Activated CD4-positive, alpha-beta T cell treated with anti-CD3 and anti-CD28 coated beads, Interleukin-2, Interleukin-6, amounts not matched to agents 100 ng/mL and 50 ng/mL, durations not matched to agents 16 hours and 8 hours (primary cell): ENCODE measurements around the gene LHFPL2.

Source experiments
- DNase-seq: peaks from one replicate; pipeline ENCODE4 v3.0.0-alpha.2; 2020

Gene LHFPL2

DNA sequence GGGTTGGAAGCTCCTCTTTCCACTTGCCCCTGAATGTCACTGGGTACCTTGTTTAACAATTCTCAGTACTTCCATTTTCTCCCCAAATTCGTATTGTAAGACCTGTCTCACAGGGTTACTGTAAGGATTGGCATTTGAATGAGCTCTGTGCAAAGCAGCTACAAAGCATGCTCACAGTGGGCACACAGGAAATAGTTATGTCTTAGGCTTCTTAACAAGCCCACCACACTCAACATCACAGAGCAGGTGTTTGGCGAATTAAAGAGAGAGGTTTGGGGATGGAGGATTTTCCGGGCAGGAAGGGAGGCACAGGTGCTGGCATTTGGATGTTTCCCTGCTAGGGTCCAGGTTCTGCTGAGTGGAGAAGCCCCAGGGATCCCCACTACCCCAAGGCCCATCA lies 17.0 kb upstream of the LHFPL2 start:
- DNase-seq = no peak

DNA sequence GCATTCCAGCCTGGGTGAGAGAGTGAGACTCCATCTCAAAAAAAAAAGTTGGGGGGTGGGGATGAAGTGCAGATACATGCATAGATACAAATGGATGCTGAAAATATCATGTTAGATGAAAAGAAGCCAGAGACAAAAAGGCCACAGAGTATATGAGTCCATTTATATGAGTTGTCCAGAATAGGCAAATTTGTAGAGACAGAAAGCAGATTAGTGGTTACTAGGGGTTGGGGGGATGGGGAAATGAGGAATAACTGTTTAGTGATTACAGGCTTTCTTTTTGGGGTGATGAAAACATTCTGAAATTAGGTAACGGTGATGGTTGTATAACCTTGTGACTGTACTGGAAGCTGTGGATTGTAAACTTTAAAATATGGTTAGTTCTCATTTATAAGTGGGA lies 13.8 kb upstream of the LHFPL2 start:
- no peak for DNase-seq

DNA sequence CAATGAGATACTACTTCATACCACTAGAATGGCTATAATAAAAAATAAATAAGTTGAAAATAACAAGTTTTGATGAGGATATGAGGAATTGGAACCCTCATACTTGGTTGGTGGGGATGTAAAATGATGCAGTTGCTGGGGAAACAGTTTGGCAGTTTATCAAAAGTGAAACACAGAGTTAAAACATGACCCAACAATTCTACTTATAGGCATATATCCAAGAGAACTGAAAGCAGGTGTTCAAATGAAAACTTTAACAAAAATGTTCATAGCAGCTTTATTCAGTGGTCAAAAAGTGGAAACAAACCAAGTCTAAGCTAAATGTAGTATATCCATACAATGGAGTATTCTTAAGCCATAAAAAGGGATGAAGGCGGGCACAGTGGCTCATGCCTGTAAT lies 13.1 kb upstream of the LHFPL2 start:
- DNase-seq = no peak

DNA sequence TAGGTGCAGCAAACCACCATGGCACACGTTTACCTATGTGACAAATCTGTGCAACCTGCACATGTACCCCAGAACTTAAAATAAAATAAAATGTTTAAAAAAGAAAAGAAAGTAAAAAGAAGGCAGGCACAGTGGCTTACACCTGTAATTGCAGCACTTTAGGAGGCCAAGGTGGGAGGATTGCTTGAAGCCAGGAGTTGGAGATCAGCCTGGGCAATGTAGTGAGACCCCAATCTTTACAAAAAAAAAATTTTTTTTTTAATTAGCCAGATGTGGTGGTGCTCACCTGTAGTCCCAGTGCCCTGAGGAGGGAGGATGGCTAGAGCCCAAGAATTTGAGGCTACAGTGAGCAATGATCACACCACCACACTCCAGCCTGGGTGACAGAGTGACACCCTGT lies 12.5 kb upstream of the LHFPL2 start:
- no peak for DNase-seq

DNA sequence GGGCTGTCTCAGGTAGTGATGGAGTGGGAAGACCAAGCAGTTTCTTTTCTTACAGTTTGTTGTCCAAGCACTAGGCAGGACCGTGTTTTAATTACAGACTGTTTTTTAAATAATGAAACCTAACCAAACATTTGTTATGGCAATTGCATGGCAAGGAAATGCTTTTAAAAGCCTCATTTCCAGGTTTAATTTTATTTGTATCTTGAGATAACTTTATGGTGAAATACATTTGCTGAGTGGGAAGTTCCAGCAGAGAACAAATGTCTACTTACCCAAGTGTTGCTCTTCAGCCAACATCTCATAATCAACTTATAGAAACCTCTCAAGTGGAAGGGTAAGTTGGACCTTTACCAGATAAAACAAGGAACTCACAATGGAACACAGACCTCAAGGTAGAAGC lies 11.8 kb upstream of the LHFPL2 start:
- DNase-seq = no peak

DNA sequence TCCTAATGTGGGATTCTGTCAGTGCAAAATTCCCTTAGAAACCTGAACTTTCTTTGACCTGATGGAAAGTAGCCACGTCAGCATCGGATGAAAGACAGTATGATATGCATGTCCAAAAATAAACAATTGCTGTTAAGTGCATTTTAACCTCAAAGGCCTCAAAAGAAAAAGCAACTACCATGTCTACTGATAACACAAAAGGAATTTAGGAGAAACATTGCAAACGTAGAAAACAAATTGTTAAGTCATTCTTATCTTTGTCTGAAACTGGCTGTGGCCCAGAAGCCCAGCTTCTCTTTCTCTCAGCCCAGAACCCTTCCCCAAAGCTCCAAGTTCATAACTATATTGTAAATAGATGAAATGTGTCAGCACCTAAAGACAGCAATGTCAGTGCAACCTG lies 11.1 kb upstream of the LHFPL2 start:
- DNase-seq = no peak

DNA sequence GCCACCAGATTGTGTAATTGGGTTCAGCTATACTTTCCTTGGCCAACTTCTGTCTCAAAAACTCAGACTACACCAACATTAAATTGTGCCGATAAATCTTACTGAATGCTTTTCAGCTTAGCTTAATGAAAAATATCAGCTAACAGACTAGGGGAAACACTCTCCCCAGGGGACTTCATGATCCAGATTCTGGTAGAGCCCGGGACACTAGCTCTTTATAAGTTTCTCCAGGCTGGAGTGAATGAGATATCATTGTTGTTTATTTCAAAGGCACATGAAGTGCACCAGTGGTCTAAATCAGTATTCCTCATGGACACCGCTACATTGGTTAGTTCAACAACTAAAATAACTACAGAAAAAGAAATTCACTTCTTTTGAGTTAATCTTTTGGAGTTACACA lies 10.5 kb upstream of the LHFPL2 start:
- DNase-seq = no peak

DNA sequence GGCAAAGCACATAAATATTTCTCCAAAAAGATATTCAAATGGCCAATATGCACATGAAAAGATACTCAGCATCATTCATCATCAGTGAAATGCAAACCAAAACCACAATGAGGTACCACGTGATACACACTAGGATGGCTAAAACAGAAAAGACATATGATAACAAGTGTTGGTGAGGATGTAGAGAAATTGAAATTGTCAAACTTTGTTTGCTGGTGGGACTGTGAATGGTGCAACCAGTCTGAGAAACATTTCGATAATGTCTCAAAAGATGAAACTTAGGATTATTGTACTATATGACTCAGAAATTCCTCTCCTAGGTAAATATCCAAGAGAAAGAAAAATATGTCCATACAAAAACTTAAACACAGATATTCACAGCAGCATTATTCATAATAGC lies 8.6 kb upstream of the LHFPL2 start:
- DNase-seq = no peak

DNA sequence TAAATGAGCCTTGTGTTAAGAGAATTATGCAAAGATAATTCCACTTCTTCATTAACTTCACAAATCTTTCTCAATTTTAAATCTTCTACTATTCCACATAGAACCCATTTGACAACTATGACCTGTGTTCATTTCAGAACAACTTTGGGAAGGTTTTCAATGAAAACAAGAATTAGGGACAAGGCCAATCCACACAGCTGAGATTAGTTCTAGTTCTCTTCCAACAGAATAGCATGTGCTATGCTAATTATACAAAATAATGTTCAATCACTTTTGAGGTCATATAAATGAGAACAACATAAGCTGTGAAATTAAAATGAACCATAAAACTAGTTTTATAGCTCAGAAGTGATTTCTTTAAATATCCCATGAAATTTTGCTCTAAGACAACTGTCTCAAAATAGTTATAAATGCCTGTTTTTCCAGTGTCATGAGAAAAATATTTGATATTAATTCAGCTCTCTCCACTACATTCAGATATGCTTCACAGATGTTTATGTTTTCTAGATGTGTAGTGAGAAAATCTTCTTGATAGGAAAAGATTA lies 7.2 kb upstream of the LHFPL2 start:
- no peak for DNase-seq

DNA sequence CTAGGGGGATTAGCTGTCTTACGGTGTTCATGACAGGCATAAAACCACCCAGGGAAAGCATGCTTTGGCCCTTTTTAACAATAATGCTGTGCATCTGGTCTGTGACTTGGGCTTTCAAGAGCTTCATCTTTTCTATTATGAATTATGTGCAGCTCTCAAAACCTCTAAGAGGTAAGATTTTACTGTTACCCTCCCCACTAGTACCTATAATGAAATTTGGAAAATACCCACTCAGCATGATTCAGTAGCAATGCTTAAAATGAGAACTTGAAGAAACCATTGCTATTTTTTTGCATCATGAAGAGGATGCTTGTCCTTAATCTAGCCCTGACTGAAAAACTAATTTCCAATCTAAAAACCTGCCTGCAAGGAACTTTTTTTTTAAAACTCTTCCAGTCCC lies 5.8 kb upstream of the LHFPL2 start:
- DNase-seq = no peak

DNA sequence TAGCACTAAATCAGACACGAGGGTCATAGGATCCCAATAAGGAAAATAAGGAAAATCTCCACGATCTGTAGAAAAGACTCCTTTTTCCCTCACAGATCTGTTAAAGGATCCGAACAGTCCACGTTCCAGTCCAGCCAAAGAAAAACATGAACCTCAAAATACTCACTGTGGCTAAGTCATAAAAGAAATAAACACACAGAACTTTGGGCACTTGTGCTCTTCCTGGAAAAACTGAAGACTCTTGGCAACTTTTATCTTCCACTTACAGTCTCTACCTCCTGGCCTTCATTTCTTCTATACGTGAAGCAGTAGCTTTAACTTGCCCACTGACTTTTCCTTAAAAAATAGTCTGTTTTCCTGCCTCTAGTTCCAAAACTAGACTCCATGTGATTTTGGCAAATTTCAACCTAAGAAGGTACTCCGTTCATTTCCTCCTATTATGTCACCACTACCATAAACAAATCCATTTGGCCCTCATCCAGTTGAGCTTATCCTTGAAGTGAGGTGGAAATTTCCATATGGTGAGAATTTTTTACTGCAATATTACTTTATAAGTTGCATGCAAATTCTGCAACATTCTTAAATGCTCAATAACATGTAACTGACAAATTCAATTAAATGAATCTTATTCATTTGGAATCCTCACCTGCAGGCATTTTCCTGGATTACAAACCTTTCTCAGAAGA lies 5.3 kb upstream of the LHFPL2 start:
- DNase-seq = no peak

DNA sequence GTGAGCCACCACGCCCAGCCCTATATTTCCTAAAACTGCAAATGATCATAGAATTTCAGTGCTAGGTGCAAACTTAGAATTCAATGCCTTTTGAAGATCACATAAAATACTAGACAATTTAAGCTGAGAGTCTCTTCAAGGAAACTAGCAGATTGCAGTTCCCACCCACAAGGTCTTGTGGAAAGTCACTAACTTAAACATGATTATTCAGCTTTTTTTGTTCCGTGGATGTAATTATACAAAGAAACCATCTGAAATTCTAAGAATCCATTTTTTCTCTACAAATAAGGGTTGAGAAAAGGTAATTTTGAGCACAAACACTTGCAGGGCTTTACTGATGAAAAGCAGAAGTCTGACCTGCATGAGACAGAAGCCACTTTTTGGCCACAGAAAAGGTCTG lies 4.5 kb upstream of the LHFPL2 start:
- no peak for DNase-seq

DNA sequence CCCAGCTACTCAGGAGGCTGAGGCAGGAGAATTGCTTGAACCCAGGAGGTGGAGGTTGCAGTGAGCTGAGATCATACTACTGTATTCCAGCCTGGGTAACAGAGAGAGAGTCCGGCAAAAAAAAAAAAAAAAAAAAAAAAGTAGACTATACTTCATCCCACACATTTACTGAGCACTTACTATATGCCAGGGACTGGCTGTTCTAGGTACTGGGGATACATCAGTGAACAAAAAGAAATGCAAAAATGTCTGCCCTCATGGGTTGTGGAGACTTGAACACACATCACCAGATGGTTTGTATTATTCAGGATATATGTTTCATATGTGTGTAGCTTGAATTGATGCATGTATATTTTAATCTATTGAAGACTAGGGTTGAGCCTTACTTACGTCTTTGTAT lies 2.9 kb upstream of the LHFPL2 start:
- DNase-seq = no peak

DNA sequence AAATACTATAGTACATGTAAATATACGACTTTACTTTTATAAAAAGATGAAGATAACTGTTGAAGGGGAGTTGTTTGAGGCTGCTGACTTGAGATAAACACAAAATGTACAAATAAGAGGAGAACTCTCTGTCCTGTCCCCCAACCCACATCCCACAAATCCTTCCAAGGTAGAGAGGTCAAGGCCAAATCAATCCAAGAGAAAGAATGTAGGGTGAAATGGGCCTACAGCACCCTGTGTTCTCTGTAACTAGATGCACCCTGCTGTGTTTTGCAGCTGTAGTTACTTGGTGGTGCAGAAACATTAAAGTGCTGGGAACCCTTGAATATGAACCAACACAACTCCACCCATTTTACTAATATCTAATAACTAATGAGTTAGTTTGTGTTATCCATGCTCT lies 2.0 kb upstream of the LHFPL2 start:
- DNase-seq = no peak

DNA sequence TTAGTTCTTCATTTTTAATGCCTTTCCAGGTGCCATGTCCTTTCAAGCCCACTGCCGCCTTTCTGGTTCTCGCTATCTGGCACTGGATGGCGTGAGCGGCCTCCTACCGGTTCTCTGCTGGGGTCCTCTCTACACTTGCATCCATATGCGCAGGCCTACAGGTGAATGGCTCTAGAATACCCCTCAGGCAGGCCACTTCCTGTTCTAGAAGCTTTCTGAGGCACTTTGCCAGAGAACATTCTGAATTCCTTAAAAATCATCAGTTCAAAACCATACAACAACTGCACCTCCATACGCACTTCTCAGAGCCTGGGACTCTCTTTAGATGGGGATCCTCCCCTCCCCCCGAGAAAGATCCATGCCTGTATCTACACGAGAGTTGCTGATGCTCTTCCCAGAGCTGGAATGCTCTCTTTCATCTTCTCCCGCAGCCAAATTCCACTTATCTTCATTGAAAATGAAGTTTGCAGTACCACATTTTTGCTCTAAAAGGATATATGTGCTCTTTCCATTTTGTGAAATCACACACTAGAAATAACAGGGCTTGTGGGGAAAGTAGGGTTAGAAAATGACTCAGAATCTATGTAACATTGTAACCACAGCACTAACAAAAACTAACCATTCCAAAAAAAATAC lies 1.4 kb upstream of the LHFPL2 start:
- DNase-seq = no peak

DNA sequence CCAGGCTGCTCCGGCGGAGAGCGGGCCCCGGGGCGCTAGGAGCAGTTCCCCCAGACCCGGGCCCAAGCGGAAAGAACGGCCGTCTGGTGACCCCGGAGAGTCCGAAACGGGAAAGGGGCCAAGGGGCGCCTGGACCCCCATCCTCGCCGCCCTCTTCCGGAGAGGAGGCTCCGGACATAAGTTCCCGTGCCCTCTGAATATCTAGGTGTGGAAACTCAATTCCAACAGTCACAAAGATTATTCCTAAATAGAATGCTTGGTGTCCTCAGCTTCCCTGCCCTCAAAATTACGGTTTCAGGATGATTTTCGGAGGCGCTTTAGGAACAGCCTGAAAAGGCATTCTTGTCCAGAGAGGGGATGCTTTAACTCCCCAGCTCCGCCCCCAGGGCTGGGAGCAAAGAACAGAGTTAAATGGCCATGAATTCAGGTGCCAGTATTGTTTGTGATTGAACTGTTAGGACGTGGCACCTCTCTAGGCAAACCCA lies 681 bp upstream of the LHFPL2 start:
- DNase-seq = no peak

DNA sequence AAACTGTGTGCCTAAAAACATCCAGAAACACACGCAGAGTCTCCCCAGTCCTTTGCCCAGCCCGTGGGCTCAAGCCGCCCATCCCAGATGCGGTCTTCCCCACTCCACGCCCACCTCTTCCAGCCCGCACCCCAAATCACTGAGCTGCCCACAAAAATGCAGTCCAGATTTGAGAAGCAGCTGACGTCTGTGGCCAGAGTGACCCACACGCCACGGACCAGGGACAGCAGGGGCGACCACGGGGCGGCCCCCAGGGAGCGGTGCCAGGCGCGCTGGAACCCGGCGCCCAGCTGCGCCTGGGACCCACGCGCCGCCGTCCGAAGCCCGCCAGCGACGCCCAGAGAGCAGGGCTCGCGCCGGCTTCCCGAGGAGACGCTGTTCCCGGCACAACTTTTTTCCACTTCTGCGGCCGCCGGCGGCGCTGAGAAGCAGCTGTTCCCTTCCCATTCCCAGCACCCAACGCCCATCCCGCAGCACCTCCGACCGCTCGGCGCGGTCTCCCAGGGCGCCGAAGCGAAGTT lies 674 bp downstream of the LHFPL2 start:
- no peak for DNase-seq

DNA sequence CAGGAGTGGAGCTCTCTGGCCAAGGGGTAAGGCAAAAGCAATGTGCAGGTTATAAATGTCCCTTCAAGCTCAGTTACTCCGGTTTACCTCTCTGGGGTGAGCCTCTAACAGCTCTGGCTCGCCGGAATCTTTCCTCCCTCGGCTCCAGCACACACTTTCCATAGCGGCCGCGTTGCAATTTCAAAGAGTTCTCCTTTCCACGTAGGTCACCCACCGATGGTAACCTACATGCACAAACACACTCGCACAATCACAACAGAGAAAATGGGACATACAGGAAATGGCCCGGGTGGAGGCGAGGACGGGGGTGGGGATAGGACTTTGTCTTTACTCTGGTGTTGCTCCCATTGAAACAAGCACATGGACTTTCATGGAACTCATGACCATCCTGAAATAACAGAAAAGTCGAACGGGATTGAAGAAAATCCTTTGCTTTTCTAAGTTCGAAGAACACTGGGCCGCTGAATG lies 1.2 kb downstream of the LHFPL2 start:
- no peak for DNase-seq

DNA sequence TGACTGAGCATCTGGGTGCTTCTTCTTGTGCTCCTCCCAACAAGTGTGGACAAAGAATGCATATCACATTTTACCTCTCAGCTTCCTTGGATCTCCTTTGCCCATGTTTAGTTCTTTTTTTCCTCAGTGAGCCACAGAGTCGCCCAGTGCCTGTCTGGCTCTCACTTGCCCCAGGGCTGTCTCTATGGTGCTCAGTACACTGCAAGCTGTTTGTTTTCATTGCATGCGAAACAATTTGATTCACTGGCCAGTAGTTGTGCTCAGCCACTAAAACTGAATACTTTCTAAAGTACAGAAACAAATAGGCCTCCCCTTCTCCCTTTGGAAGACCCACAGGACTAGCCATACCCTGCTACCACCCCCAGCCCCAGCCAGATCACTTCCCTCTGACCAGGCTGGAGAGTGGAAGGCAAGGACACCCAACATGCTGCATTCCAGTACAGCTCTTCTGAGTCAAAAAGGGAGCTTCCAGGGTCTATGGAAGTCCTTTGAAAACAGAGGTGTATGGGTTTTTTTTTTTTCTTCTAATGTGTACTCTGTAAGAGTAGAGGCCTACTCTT lies 3.8 kb downstream of the LHFPL2 start:
- no peak for DNase-seq

DNA sequence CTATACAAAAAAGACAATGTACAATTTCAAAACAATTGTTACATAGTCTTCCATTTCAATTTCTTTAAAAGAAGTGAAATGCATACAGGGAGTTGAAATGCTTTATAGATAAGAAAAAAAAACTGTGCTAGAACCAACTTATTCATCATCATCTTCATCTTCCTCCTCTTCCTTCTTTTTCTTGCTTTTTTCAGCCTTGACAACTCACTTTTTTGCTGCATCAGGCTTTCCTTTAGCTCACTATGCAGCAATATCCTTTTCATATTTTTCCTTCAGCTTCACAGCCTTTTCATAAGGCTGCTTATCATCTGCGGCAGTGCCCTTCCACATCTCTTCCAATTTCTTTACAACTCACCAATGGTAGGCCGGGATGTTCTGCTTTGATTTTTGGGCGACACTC lies 4.4 kb downstream of the LHFPL2 start:
- no peak for DNase-seq

DNA sequence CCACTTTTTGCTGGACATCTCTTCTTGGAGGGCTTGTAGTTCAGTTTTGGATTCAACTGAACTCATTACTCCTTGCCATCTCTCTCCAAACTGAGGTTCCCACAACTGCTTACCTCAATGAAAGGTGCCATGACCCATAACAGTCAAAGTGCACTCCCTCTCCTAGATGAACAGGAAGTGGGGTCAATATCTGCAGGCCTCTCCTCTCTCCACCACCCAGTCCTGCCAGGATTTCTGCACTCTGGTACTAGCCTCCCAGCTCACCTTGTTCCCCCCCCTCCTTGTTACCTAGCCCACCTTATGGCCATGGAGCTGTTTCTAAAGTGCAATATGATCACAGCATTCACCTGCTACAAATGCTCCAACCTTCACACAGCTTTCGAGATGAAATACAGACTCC lies 5.9 kb downstream of the LHFPL2 start:
- no peak for DNase-seq

DNA sequence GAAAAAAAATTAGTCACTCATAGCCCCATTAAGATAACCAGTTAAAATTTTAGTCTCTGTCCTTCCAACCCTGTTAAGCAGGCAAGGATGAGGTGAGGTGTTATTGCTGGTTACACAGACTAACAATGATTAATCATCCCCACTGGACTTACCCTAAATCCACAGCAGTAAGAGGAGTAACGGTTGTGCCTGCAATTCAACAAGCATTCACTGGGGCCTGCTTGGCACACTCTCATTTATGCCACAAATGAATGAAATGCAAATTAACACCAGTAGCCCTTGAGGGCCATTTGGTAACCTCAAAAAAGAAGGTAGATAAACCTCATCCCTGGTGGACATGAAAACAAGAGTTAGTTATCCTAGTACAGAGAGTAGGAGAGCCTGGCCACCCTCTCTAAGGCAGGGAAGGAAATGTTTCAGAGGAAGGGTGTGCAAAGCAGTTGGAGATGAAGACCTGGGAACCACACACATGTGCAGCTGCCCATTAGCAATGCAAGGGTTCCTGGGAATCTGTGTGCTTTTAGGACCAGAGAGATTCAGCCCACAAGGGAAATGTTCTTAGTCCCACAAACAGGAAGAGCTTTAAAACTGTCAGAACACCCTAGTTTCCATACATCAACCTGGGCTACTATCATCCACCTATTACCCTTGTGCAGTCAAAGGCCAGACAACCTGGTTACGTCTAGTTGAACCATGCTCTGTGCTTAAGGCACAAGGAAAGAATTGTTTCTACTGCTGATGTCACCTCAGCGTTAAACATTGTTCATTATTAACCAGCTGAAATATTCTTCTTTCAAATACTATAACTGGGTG lies 7.7 kb downstream of the LHFPL2 start:
- no peak for DNase-seq

DNA sequence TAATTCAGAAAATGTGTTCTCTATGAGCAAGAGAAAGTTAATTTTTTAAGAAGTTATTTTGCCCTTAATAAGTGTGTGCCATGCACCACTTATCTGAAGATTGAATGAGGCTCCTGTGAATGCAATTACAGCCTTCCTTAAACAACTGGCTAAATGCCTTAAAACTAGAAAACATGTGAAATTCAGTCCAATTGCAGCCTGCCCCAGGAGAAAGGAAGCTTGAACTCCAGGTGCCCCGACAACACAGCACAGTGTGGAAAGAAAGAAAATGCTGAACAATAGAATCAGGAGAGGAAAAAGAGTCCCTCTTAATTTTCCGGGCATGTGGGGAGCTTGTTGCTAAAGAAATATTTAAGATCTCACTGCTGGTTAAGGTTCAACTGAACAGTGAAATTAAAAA lies 8.8 kb downstream of the LHFPL2 start:
- DNase-seq = no peak
